GM23338 (cell line): ENCODE results near the gene TTYH3. TPM values are rescaled to one million over a fixed set of nuclear protein-coding genes. Genes with fewer than 3 reads are reported as not detected.
A peak's percentile ranks its signal among the peaks of the same experiment; 100 is the strongest.

Experiments
- ATAC-seq: fragments of 200-7000 bp; cut with Tn5 transposase; 3 replicates; pipeline ENCODE4 v1.9.1; 2020
- DNase-seq: peaks from one replicate; pipeline ENCODE4 v3.0.0-alpha.2; 2015; ENCODE audit warnings: low spot score
- H2AFZ ChIP-seq: fragments of 200-600 bp; sonication (generic); 2 replicates; pipeline ENCODE4 v1.8.0; 2016; ENCODE audit warnings: antibody characterized with exemption, mild to moderate bottlenecking, moderate library complexity
- H3F3A ChIP-seq: fragments of 200-600 bp; sonication (generic); replicated peaks from 2 replicates; pipeline ENCODE4 v1.8.0; 2017; ENCODE audit warnings: antibody characterized with exemption, mixed run types, low read depth
- H3K27ac ChIP-seq: fragments of 200-600 bp; sonication (generic); 2 replicates; pipeline ENCODE4 v1.6.1; 2016; ENCODE audit warnings: low read depth
- H3K27me3 ChIP-seq: fragments of 200-600 bp; sonication (generic); 2 replicates; pipeline ENCODE4 v1.8.0; 2016; ENCODE audit warnings: mild to moderate bottlenecking, mixed run types, moderate library complexity; ENCODE audit not compliant: insufficient read depth
- H3K36me3 ChIP-seq: fragments of 200-600 bp; sonication (generic); 2 replicates; pipeline ENCODE4 v1.8.0; 2016; ENCODE audit warnings: mild to moderate bottlenecking; ENCODE audit not compliant: insufficient read depth
- H3K4me1 ChIP-seq: fragments of 200-600 bp; sonication (generic); 2 replicates; pipeline ENCODE4 v1.8.0; 2016; ENCODE audit warnings: mild to moderate bottlenecking, moderate library complexity; ENCODE audit not compliant: insufficient read depth
- H3K4me2 ChIP-seq: fragments of 200-600 bp; sonication (generic); 2 replicates; pipeline ENCODE4 v1.7.1; 2017; ENCODE audit warnings: mixed run types
- H3K4me3 ChIP-seq: fragments of 200-600 bp; sonication (generic); 2 replicates; pipeline ENCODE4 v1.6.1; 2016; ENCODE audit warnings: mixed run types
- H3K79me2 ChIP-seq: fragments of 200-600 bp; sonication (generic); replicated peaks from 2 replicates; pipeline ENCODE4 v1.8.0; 2017; ENCODE audit warnings: mild to moderate bottlenecking; ENCODE audit not compliant: insufficient read depth
- H3K9me2 ChIP-seq: fragments of 200-600 bp; sonication (generic); 2 replicates; pipeline ENCODE4 v1.8.0; 2017; ENCODE audit not compliant: insufficient read depth
- H4K20me1 ChIP-seq: fragments of 200-600 bp; sonication (generic); replicated peaks from 2 replicates; pipeline ENCODE4 v1.8.0; 2017; ENCODE audit warnings: mild to moderate bottlenecking; ENCODE audit not compliant: insufficient read depth
- H3K27ac Mint-ChIP-seq: 2 replicates; pipeline ENCODE4 v1.8.0; 2020; ENCODE audit warnings: inconsistent platforms, mild to moderate bottlenecking, moderate library complexity, mixed read lengths
- H3K27me3 Mint-ChIP-seq: 3 replicates; pipeline ENCODE4 v1.8.0; 2022; ENCODE audit warnings: low read depth, mild to moderate bottlenecking, moderate library complexity, mixed read lengths, inconsistent platforms; ENCODE audit not compliant: insufficient read depth, poor library complexity
- H3K36me3 Mint-ChIP-seq: 3 replicates; pipeline ENCODE4 v1.8.0; 2021; ENCODE audit warnings: low read depth, mild to moderate bottlenecking, inconsistent platforms, moderate library complexity, mixed read lengths
- H3K4me1 Mint-ChIP-seq: 3 replicates; pipeline ENCODE4 v1.8.0; 2020; ENCODE audit warnings: mild to moderate bottlenecking, inconsistent platforms, mixed read lengths
- H3K4me3 Mint-ChIP-seq: 3 replicates; pipeline ENCODE4 v1.8.0; 2021; ENCODE audit warnings: moderate library complexity, mild to moderate bottlenecking, inconsistent platforms, mixed read lengths
- H3K9me3 Mint-ChIP-seq: 3 replicates; pipeline ENCODE4 v1.8.0; 2020; ENCODE audit warnings: moderate library complexity, mild to moderate bottlenecking, inconsistent platforms, mixed read lengths
- CREB1 ChIP-seq: fragments of 250-450 bp; sonication (Bioruptor Pico); IDR thresholded peaks from 2 replicates; pipeline ENCODE4 v1.5.0; 2020; ENCODE audit warnings: low read depth, mild to moderate bottlenecking, moderate library complexity
- CTCF ChIP-seq, 2 experiments: fragments of 200-600 bp in 1 of 2; sonication (generic) in 1 of 2; conservative IDR thresholded peaks; 2 replicates each; pipeline versions ENCODE4 v1.5.1 to v1.6.1; 2016 to 2017; ENCODE audit warnings: antibody characterized with exemption in 2 of 2, low read depth in 2 of 2, mild to moderate bottlenecking in 2 of 2, moderate library complexity in 1 of 2
- ETS1 ChIP-seq: IDR thresholded peaks from 2 replicates; pipeline ENCODE4 v1.6.1; 2016; ENCODE audit warnings: antibody characterized with exemption
- EZH2phosphoT487 ChIP-seq: fragments of 200-600 bp; sonication (generic); IDR thresholded peaks from one replicate; pipeline ENCODE4 v1.8.1; 2018; ENCODE audit warnings: antibody characterized with exemption; ENCODE audit not compliant: unreplicated experiment
- JUNB ChIP-seq: IDR thresholded peaks from one replicate; pipeline ENCODE4 v1.6.1; 2016; ENCODE audit warnings: antibody characterized with exemption; ENCODE audit not compliant: unreplicated experiment
- REST ChIP-seq: IDR thresholded peaks from one replicate; pipeline ENCODE4 v1.6.1; 2018; ENCODE audit warnings: antibody characterized with exemption; ENCODE audit not compliant: unreplicated experiment
- STAT1 ChIP-seq: IDR thresholded peaks from one replicate; pipeline ENCODE4 v1.6.1; 2016; ENCODE audit warnings: antibody characterized with exemption; ENCODE audit not compliant: unreplicated experiment
- ZNF114 ChIP-seq: fragments of 250-450 bp; sonication (Bioruptor Pico); IDR thresholded peaks from 2 replicates; pipeline ENCODE4 v1.5.0; 2020; ENCODE audit warnings: mild to moderate bottlenecking, moderate library complexity
- ZNF331 ChIP-seq: fragments of 250-450 bp; sonication (Bioruptor Pico); IDR thresholded peaks from 2 replicates; pipeline ENCODE4 v1.5.0; 2020; ENCODE audit warnings: low read depth, mild to moderate bottlenecking, moderate library complexity
- polyA plus RNA-seq: library from polyadenylated mRNA; unstranded; fragments of >200 nt; fragmentation: Nextera tagmentation; extraction: Ambion mirVana; gene quantifications from 2 replicates; pipeline ENCODE4 v1.2.1, GENCODE V29; 2016
- total RNA-seq: library from RNA; depleted of rRNA; stranded (reverse); fragments of >200 nt; shearing (Covaris generic); gene quantifications from 2 replicates; pipeline ENCODE4 v1.2.3, GENCODE V29; 2014

Gene TTYH3
- total and polyA plus RNA-seq, 2 experiments from 2014 or later: 59.6 to 126 TPM

GRCh38 chr7:2632733-2633537, 1.1 kb downstream of the TTYH3 start:
- Histone ChIP-seq H2AFZ (no peak overlapping the region), H3K4me1 (peaks cover 16% of the 10 kb centered on the region; the same call in 1 of the 2 replicates), H3K4me2 (peak overlapping the region; percentile 93), H4K20me1 (peaks cover 20% of the 10 kb centered on the region), H3K36me3 (no peaks in the 10 kb centered on the region), H3F3A (peaks cover 11% of the 10 kb centered on the region; the same call in 1 of the 2 replicates), H3K4me3 (peak overlapping the region; percentile 93), H3K27me3 (no peaks in the 10 kb centered on the region), H3K79me2 (peaks cover 60% of the 10 kb centered on the region), H3K9me2 (no peaks in the 10 kb centered on the region), H3K27ac (peak overlapping the region; percentile 45; the same call in 1 of the 2 replicates)
- DNase-seq (no peak), ATAC-seq (peak; percentile 20)
- TF ChIP-seq ETS1: no peak
- TF ChIP-seq CREB1 (CRISPR knock-in tag): peak; percentile 67
- peak overlapping the region; percentile 90 for H3K27ac Mint-ChIP-seq
- peaks cover 9% of the 10 kb centered on the region for H3K27me3 Mint-ChIP-seq
- H3K36me3 Mint-ChIP-seq: peaks cover 3% of the 10 kb centered on the region; the same call in 1 of the 3 replicates
- H3K4me1 Mint-ChIP-seq: peaks cover 30% of the 10 kb centered on the region
- H3K4me3 Mint-ChIP-seq: peak overlapping the region; percentile 91
- no peaks in the 10 kb centered on the region for H3K9me3 Mint-ChIP-seq

GRCh38 chr7:2633538-2634266, 1.9 kb downstream of the TTYH3 start:
- H2AFZ ChIP-seq: no peak overlapping the region
- peak overlapping the region; percentile 93 for H3K4me3 ChIP-seq
- ATAC-seq (peak; percentile 9), DNase-seq (no peak)
- H3K4me2 ChIP-seq: peak overlapping the region; percentile 93
- H3K79me2 ChIP-seq: peaks cover 67% of the 10 kb centered on the region
- H3K9me2 ChIP-seq: no peaks in the 10 kb centered on the region
- Mint-ChIP-seq H3K4me3 (peak overlapping the region; percentile 91), H3K27me3 (peaks cover 12% of the 10 kb centered on the region), H3K27ac (peak overlapping the region; percentile 88), H3K36me3 (peaks cover 3% of the 10 kb centered on the region; the same call in 1 of the 3 replicates), H3K4me1 (peaks cover 28% of the 10 kb centered on the region), H3K9me3 (no peaks in the 10 kb centered on the region)
- H3K36me3 ChIP-seq: no peaks in the 10 kb centered on the region
- H3K27ac ChIP-seq: no peak overlapping the region; the same call in 1 of the 2 replicates
- peaks cover 16% of the 10 kb centered on the region; the same call in 1 of the 2 replicates for H3K4me1 ChIP-seq
- H3K27me3 ChIP-seq: no peaks in the 10 kb centered on the region
- peaks cover 10% of the 10 kb centered on the region; the same call in 1 of the 2 replicates for H3F3A ChIP-seq
- peaks cover 20% of the 10 kb centered on the region for H4K20me1 ChIP-seq
- TF ChIP-seq REST (no peak), ZNF331 (CRISPR knock-in tag) (no peak), JUNB (no peak), ZNF114 (CRISPR knock-in tag) (no peak), EZH2phosphoT487 (no peak), CTCF (conservative IDR thresholded peaks at IDR 0.05; ENCODE audit: low read depth in 2 of 2) (no peak), STAT1 (no peak), CREB1 (CRISPR knock-in tag) (no peak), ETS1 (no peak)
